Measurements from ENCODE around the gene PTCH2.

DNA sequence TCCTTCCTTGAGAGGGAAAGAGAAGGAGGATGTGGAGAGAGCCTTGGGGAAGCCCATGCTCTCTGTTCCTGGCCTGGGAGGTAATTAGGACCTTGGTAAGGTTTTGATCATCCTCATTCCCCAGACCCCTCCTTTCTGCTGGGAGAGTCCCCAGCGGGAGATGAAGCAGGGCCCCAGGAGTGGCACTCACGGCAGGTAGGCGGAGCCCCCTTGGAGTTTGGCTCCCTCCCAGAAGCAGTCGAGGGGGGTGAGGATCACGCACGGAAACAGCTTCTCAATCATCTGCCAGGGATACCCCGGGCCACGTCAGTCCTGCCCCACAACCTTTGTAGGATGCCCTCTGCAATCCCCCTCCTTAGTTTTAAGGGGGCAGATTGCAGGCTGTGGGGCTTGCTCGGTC lies 11.5 kb downstream of the PTCH2 start:
- TF ChIP-seq, protein P1, sequence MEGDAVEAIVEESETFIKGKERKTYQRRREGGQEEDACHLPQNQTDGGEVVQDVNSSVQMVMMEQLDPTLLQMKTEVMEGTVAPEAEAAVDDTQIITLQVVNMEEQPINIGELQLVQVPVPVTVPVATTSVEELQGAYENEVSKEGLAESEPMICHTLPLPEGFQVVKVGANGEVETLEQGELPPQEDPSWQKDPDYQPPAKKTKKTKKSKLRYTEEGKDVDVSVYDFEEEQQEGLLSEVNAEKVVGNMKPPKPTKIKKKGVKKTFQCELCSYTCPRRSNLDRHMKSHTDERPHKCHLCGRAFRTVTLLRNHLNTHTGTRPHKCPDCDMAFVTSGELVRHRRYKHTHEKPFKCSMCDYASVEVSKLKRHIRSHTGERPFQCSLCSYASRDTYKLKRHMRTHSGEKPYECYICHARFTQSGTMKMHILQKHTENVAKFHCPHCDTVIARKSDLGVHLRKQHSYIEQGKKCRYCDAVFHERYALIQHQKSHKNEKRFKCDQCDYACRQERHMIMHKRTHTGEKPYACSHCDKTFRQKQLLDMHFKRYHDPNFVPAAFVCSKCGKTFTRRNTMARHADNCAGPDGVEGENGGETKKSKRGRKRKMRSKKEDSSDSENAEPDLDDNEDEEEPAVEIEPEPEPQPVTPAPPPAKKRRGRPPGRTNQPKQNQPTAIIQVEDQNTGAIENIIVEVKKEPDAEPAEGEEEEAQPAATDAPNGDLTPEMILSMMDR (IDR thresholded peaks at IDR 0.05), result no peak
- TF ChIP-seq POLR2A (IDR thresholded peaks at IDR 0.05), result no peak
